ENCODE data around the gene ZFHX3. TPM values are rescaled to one million over a fixed set of nuclear protein-coding genes. Genes with fewer than 3 reads are reported as not detected.

The ZFHX3 gene
- total and polyA plus RNA-seq, 2 of the 8 experiments (the other 6 are each of a cell fraction or from before 2014, with no cell fraction given): 0.08 to 0.99 TPM

- peak overlapping the region in 3 of 4 experiments; percentile 24 to 48 (median 45); a peak in 2 of 7 replicates for H3K9ac ChIP-seq (replicated peaks in 1 of 4; ENCODE audit: extremely low read depth in 1 of 4, low read depth in 3 of 4, low read length in 3 of 4)
- no peak overlapping the region for H3K14ac ChIP-seq (ENCODE audit: insufficient read length)
- peaks cover 5% of the 10 kb centered on the region; the same call in 1 of the 2 replicates for H3K23me2 ChIP-seq (ENCODE audit: low read depth, low read length)
- no peak overlapping the region for H2BK120ac ChIP-seq (replicated peaks; ENCODE audit: low read depth, low read length)
- no peak overlapping the region for H3K23ac ChIP-seq (ENCODE audit: insufficient read length)
- peak overlapping the region; percentile 82; the same call in 1 of the 2 replicates for H4K8ac ChIP-seq (ENCODE audit: extremely low read depth, insufficient read depth, low read length)
- H3K4me1 ChIP-seq (replicated peaks in 1 of 4; ENCODE audit: control insufficient read depth in 3 of 4, insufficient read depth in 4 of 4, low read length in 3 of 4): peaks cover 0 to 5% (median 4%) of the 10 kb centered on the region in 4 experiments; a peak in 4 of 7 replicates
- H3K27ac ChIP-seq (ENCODE audit: low read depth, low read length): no peak overlapping the region
- H2AK5ac ChIP-seq (ENCODE audit: low read depth, low read length): no peak overlapping the region
- peak overlapping the region; percentile 75 for H3K4ac ChIP-seq (replicated peaks; ENCODE audit: insufficient read length, low read depth, low read length)
- ChIA-PET CTCF (ENCODE audit: partially characterized antibody) (interaction anchor here (0.6 to 1.3 kb wide), 4 partner anchors 8 to 303 kb away, joined by 3 to 5 read pairs (median 4); no protein-coding TSS in a partner anchor), POLR2A (ENCODE audit: partially characterized antibody) (no interaction called here)
- no peaks in the 10 kb centered on the region; a peak in 1 of 8 replicates for H3K36me3 ChIP-seq (ENCODE audit: control insufficient read depth in 2 of 4, insufficient read depth in 4 of 4, low read length in 3 of 4)
- peak overlapping the region; percentile 96 to 97 for H3K4me2 ChIP-seq (ENCODE audit: insufficient read depth in 1 of 2, low read depth in 2 of 2, low read length in 2 of 2)
- peak in 1 of 2 experiments; percentile 50 for DNase-seq (ENCODE audit: low read depth in 1 of 2, low spot score in 2 of 2)
- no peaks in the 10 kb centered on the region for H3K79me1 ChIP-seq (ENCODE audit: low read depth, low read length)
- H2BK15ac ChIP-seq (ENCODE audit: low read length): no peak overlapping the region
- no peak overlapping the region for H2BK12ac ChIP-seq (ENCODE audit: low read depth, low read length)
- peak overlapping the region; percentile 71 for H3K18ac ChIP-seq (ENCODE audit: extremely low read depth, low read length)
- H4K91ac ChIP-seq (replicated peaks; ENCODE audit: insufficient read length, low read length): no peak overlapping the region
- no peak for FAIRE-seq
- 0 out of 2 replicates have a peak overlapping the region, but pooled peaks have one; percentile 76 for H2AFZ ChIP-seq (ENCODE audit: low read length)
- H4K5ac ChIP-seq (ENCODE audit: insufficient read length, low read depth, low read length): no peak overlapping the region
- no peaks in the 10 kb centered on the region for H4K20me1 ChIP-seq (replicated peaks in 1 of 2; ENCODE audit: control insufficient read depth in 1 of 2, insufficient read depth in 2 of 2, low read length in 2 of 2)
- no peak overlapping the region for H2BK20ac ChIP-seq (ENCODE audit: low read length)
- no peaks in the 10 kb centered on the region for H3K9me3 ChIP-seq (ENCODE audit: insufficient read depth in 2 of 2, low read depth in 1 of 2, low read length in 1 of 2)
- H3K27me3 ChIP-seq (replicated peaks in 1 of 4; ENCODE audit: control insufficient read depth in 3 of 4, extremely low read depth in 1 of 4, insufficient read depth in 3 of 4, low read length in 3 of 4): peaks cover 0 to 11% (median 5%) of the 10 kb centered on the region in 4 experiments; a peak in 5 of 7 replicates
- no peak overlapping the region for H3K56ac ChIP-seq (replicated peaks; ENCODE audit: insufficient read length, low read depth, low read length)
- no peak overlapping the region for H2BK5ac ChIP-seq (ENCODE audit: low read depth, low read length)
- H3K4me3 ChIP-seq (ENCODE audit: extremely low read depth in 1 of 4, insufficient read depth in 2 of 4, low read depth in 3 of 4, low read length in 4 of 4): peak overlapping the region; percentile 36 to 79 (median 50)
- H3K79me2 ChIP-seq (ENCODE audit: control insufficient read depth in 1 of 2, insufficient read depth in 2 of 2, low read length in 2 of 2): no peaks in the 10 kb centered on the region
- 1% methylated on average over 16 of the region's 23 CpGs; no CpG with 5 or more reads in 1 of the 2 experiments for WGBS, 2 experiments (ENCODE audit: extremely low coverage in 1 of 2, insufficient coverage in 1 of 2, insufficient read length in 1 of 2, insufficient replicate concordance in 2 of 2, low coverage in 1 of 2, low lambda C conversion rate in 2 of 2, missing lambda C conversion rate in 1 of 2)
- TF ChIP-seq POLR2AphosphoS5 (IDR thresholded peaks at IDR 0.05; ENCODE audit: low read depth, low read length) (no peak), JUN (IDR thresholded peaks at IDR 0.05; ENCODE audit: low read depth, low read length) (no peak), SP2 (IDR thresholded peaks at IDR 0.05; ENCODE audit: low read length) (no peak), CTBP2 (IDR thresholded peaks at IDR 0.05; ENCODE audit: borderline replicate concordance, insufficient read depth, insufficient read length, low read length) (no peak), BACH1 (IDR thresholded peaks at IDR 0.05; ENCODE audit: low read length) (no peak), RAD21 (IDR thresholded peaks at IDR 0.05 in 1 of 2, conservative IDR thresholded peaks at IDR 0.05 in 1 of 2; ENCODE audit: low read depth in 2 of 2, low read length in 2 of 2) (no peak), TCF12 (IDR thresholded peaks at IDR 0.05; ENCODE audit: low read depth, low read length) (no peak), TEAD4 (IDR thresholded peaks at IDR 0.05; ENCODE audit: low read depth, low read length) (no peak), HDAC2 (IDR thresholded peaks at IDR 0.05; ENCODE audit: borderline replicate concordance in 1 of 2, low read depth in 2 of 2, low read length in 2 of 2) (no peak), CHD2 (IDR thresholded peaks at IDR 0.05; ENCODE audit: low read length) (no peak), POLR2A (IDR thresholded peaks at IDR 0.05; ENCODE audit: control extremely low read depth in 1 of 2, low read depth in 2 of 2, low read length in 2 of 2) (no peak), KDM5A (IDR thresholded peaks at IDR 0.05; ENCODE audit: low read length) (no peak)
Measured at GRCh38 chr16:72787130-72787513, 260.8 kb downstream of the ZFHX3 start.
